Measurements from ENCODE around the gene DLK2. TPM values are rescaled to one million over a fixed set of nuclear protein-coding genes. Genes with fewer than 3 reads are reported as not detected.

The DLK2 gene
- total and polyA plus RNA-seq, 2 of the 13 experiments (the other 11 are each of a cell fraction or from before 2014, with no cell fraction given), result 1.2 to 3.8 TPM

DNA sequence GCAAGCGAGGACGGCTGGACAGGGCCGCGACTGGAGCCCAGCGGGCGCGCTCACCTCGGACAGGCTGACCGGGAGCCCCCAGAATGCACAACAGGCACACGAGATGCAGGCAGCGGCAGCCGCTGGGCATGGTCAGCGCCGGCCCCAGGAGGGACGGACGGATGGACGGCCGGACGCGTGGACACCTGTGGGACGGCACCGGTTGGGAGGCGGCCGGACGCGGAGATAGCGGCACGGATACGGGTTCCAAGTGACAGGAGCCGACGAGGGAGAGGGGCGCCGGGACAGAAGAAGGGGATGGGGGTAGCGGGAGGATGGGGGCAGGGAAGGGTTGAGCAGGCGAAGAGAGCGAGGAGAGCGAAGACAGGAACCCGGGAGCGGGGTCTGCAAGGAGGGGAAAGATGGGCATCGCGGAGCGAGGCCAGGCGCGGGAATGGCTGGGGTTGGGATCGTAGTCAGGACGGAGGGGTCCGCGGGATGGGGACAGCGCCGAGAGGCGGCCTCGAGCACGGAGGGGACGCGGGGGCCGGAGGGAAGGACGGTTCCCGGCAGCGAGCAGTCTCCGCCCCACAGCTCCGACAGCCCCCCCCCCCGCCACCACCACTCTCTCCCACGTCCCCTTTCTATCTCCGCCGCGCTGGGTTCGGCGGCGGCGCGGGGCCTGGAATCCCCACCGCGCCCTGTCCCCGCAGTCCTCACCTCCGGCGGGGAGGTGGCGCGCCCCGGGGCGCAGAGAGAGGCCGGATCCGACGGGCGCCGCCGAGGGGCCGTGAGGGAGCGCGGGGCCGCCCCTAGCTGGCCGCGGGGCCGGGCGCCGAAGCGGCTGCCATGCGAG lies 435 bp downstream of the DLK2 start (continued):
- no peak for TF ChIP-seq MYNN (CRISPR knock-in tag; IDR thresholded peaks at IDR 0.05; ENCODE audit: low read depth)
- TF ChIP-seq, protein P1, sequence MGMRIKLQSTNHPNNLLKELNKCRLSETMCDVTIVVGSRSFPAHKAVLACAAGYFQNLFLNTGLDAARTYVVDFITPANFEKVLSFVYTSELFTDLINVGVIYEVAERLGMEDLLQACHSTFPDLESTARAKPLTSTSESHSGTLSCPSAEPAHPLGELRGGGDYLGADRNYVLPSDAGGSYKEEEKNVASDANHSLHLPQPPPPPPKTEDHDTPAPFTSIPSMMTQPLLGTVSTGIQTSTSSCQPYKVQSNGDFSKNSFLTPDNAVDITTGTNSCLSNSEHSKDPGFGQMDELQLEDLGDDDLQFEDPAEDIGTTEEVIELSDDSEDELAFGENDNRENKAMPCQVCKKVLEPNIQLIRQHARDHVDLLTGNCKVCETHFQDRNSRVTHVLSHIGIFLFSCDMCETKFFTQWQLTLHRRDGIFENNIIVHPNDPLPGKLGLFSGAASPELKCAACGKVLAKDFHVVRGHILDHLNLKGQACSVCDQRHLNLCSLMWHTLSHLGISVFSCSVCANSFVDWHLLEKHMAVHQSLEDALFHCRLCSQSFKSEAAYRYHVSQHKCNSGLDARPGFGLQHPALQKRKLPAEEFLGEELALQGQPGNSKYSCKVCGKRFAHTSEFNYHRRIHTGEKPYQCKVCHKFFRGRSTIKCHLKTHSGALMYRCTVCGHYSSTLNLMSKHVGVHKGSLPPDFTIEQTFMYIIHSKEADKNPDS (CRISPR knock-in tag; IDR thresholded peaks at IDR 0.05), result no peak; the same call in 1 of the 2 replicates
- peak; percentile 44; the same call in 1 of the 2 replicates for TF ChIP-seq BCL6 (CRISPR knock-in tag; IDR thresholded peaks at IDR 0.05)
- TF ChIP-seq ZBTB42 (CRISPR knock-in tag; IDR thresholded peaks at IDR 0.05), result no peak
- TF ChIP-seq EED (CRISPR knock-in tag; IDR thresholded peaks at IDR 0.05), result peak; percentile 86; the same call in 1 of the 2 replicates
- TF ChIP-seq ZNF224 (CRISPR knock-in tag; IDR thresholded peaks at IDR 0.05), result no peak
- TF ChIP-seq TAF1 (CRISPR knock-in tag; IDR thresholded peaks at IDR 0.05), result no peak
- no peak for TF ChIP-seq ZNF552 (CRISPR knock-in tag; IDR thresholded peaks at IDR 0.05; ENCODE audit: borderline replicate concordance)
- TF ChIP-seq FLYWCH1 (CRISPR knock-in tag; IDR thresholded peaks at IDR 0.05), result no peak
- TF ChIP-seq ZNF598 (CRISPR knock-in tag; IDR thresholded peaks at IDR 0.05; ENCODE audit: borderline replicate concordance), result peak; percentile 88; the same call in 1 of the 2 replicates
- peak; percentile 83; the same call in 1 of the 2 replicates for TF ChIP-seq ZSCAN31 (CRISPR knock-in tag; IDR thresholded peaks at IDR 0.05; ENCODE audit: low read depth)
- TF ChIP-seq, protein P2, sequence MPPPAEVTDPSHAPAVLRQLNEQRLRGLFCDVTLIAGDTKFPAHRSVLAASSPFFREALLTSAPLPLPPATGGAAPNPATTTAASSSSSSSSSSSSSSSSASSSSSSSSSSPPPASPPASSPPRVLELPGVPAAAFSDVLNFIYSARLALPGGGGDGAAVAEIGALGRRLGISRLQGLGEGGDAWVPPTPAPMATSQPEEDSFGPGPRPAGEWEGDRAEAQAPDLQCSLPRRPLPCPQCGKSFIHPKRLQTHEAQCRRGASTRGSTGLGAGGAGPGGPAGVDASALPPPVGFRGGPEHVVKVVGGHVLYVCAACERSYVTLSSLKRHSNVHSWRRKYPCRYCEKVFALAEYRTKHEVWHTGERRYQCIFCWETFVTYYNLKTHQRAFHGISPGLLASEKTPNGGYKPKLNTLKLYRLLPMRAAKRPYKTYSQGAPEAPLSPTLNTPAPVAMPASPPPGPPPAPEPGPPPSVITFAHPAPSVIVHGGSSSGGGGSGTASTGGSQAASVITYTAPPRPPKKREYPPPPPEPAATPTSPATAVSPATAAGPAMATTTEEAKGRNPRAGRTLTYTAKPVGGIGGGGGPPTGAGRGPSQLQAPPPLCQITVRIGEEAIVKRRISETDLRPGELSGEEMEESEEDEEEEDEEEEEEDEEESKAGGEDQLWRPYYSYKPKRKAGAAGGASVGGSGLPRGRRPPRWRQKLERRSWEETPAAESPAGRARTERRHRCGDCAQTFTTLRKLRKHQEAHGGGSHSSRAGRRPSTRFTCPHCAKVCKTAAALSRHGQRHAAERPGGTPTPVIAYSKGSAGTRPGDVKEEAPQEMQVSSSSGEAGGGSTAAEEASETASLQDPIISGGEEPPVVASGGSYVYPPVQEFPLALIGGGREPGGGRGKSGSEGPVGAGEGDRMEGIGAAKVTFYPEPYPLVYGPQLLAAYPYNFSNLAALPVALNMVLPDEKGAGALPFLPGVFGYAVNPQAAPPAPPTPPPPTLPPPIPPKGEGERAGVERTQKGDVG (CRISPR knock-in tag; IDR thresholded peaks at IDR 0.05; ENCODE audit: borderline replicate concordance), result no peak
- TF ChIP-seq JUND (CRISPR knock-in tag; IDR thresholded peaks at IDR 0.05), result no peak
- peak; percentile 70; the same call in 1 of the 2 replicates for TF ChIP-seq MZF1 (CRISPR knock-in tag; IDR thresholded peaks at IDR 0.05; ENCODE audit: borderline replicate concordance)
- TF ChIP-seq NR1H2 (CRISPR knock-in tag; IDR thresholded peaks at IDR 0.05; ENCODE audit: borderline replicate concordance, low read depth), result no peak
- TF ChIP-seq ZFP62 (CRISPR knock-in tag; IDR thresholded peaks at IDR 0.05), result no peak
- TF ChIP-seq NFYC (CRISPR knock-in tag; IDR thresholded peaks at IDR 0.05), result 0 out of 2 replicates have a peak, but pooled peaks have one; percentile 13
- TF ChIP-seq, protein P3, sequence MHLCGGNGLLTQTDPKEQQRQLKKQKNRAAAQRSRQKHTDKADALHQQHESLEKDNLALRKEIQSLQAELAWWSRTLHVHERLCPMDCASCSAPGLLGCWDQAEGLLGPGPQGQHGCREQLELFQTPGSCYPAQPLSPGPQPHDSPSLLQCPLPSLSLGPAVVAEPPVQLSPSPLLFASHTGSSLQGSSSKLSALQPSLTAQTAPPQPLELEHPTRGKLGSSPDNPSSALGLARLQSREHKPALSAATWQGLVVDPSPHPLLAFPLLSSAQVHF (CRISPR knock-in tag; IDR thresholded peaks at IDR 0.05), result peak; percentile 76; the same call in 1 of the 2 replicates
- TF ChIP-seq, protein P4, sequence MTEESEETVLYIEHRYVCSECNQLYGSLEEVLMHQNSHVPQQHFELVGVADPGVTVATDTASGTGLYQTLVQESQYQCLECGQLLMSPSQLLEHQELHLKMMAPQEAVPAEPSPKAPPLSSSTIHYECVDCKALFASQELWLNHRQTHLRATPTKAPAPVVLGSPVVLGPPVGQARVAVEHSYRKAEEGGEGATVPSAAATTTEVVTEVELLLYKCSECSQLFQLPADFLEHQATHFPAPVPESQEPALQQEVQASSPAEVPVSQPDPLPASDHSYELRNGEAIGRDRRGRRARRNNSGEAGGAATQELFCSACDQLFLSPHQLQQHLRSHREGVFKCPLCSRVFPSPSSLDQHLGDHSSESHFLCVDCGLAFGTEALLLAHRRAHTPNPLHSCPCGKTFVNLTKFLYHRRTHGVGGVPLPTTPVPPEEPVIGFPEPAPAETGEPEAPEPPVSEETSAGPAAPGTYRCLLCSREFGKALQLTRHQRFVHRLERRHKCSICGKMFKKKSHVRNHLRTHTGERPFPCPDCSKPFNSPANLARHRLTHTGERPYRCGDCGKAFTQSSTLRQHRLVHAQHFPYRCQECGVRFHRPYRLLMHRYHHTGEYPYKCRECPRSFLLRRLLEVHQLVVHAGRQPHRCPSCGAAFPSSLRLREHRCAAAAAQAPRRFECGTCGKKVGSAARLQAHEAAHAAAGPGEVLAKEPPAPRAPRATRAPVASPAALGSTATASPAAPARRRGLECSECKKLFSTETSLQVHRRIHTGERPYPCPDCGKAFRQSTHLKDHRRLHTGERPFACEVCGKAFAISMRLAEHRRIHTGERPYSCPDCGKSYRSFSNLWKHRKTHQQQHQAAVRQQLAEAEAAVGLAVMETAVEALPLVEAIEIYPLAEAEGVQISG (CRISPR knock-in tag; IDR thresholded peaks at IDR 0.05), result peak; percentile 85
- TF ChIP-seq CBX2 (IDR thresholded peaks at IDR 0.05; ENCODE audit: low read depth, low read length), result no peak
- peak; percentile 43 for TF ChIP-seq CBX2 (CRISPR knock-in tag; IDR thresholded peaks at IDR 0.05; ENCODE audit: low read depth)
